GM19239 (cell line): ENCODE measurements around the gene TDRD5.

Experiments
- DNase-seq: peaks from one replicate; pipeline ENCODE4 v3.0.0; 2011; ENCODE audit warnings: low spot score; ENCODE audit not compliant: insufficient read length
- FAIRE-seq: peaks from 2 replicates; lab custom pipeline; 2011; peaks lifted over from hg19 to GRCh38; lab: Jason Lieb, UNC

The TDRD5 gene

GRCh38 chr1:179731643-179732042 lies 140.0 kb downstream of the TDRD5 start:
- no peak for FAIRE-seq
- DNase-seq, result no peak
